ENCODE measurements around the gene FANCC.

FANCC gene

GRCh38 chr9:95129476-95130291 is 187.8 kb downstream of the FANCC start:
- no peak overlapping the region for H3K9ac ChIP-seq (ENCODE audit: low read depth in 1 of 2, low read length in 2 of 2)
- no peaks in the 10 kb centered on the region for H3K27me3 ChIP-seq (ENCODE audit: control insufficient read depth in 1 of 2, insufficient read depth in 2 of 2, low read length in 2 of 2)
- H3K27ac ChIP-seq (ENCODE audit: low read depth, low read length) = no peak overlapping the region
- H3K9me3 ChIP-seq (ENCODE audit: control insufficient read depth in 1 of 2, low read length in 2 of 2) = no peaks in the 10 kb centered on the region
- no peaks in the 10 kb centered on the region for H3K36me3 ChIP-seq (ENCODE audit: control insufficient read depth in 1 of 2, insufficient read depth in 2 of 2, low read length in 2 of 2)
- peaks cover 16 to 33% of the 10 kb centered on the region in 2 donors for H3K4me1 ChIP-seq (ENCODE audit: control insufficient read depth in 1 of 2, insufficient read depth in 2 of 2, low read length in 2 of 2)
- H3K4me3 ChIP-seq (ENCODE audit: low read depth in 1 of 2, low read length in 2 of 2) = no peak overlapping the region

GRCh38 chr9:95128177-95128524 is 189.4 kb downstream of the FANCC start:
- Histone ChIP-seq H3K36me3 (ENCODE audit: control insufficient read depth in 1 of 2, insufficient read depth in 2 of 2, low read length in 2 of 2) (peaks cover 3 to 4% of the 10 kb centered on the region in 2 donors), H3K9me3 (ENCODE audit: control insufficient read depth in 1 of 2, low read length in 2 of 2) (no peaks in the 10 kb centered on the region), H3K27me3 (ENCODE audit: control insufficient read depth in 1 of 2, insufficient read depth in 2 of 2, low read length in 2 of 2) (no peaks in the 10 kb centered on the region), H3K27ac (ENCODE audit: low read depth, low read length) (no peak overlapping the region), H3K4me1 (ENCODE audit: control insufficient read depth in 1 of 2, insufficient read depth in 2 of 2, low read length in 2 of 2) (peaks cover 3 to 22% of the 10 kb centered on the region in 2 donors), H3K9ac (ENCODE audit: low read depth in 1 of 2, low read length in 2 of 2) (no peak overlapping the region), H3K4me3 (ENCODE audit: low read depth in 1 of 2, low read length in 2 of 2) (no peak overlapping the region)

DNA sequence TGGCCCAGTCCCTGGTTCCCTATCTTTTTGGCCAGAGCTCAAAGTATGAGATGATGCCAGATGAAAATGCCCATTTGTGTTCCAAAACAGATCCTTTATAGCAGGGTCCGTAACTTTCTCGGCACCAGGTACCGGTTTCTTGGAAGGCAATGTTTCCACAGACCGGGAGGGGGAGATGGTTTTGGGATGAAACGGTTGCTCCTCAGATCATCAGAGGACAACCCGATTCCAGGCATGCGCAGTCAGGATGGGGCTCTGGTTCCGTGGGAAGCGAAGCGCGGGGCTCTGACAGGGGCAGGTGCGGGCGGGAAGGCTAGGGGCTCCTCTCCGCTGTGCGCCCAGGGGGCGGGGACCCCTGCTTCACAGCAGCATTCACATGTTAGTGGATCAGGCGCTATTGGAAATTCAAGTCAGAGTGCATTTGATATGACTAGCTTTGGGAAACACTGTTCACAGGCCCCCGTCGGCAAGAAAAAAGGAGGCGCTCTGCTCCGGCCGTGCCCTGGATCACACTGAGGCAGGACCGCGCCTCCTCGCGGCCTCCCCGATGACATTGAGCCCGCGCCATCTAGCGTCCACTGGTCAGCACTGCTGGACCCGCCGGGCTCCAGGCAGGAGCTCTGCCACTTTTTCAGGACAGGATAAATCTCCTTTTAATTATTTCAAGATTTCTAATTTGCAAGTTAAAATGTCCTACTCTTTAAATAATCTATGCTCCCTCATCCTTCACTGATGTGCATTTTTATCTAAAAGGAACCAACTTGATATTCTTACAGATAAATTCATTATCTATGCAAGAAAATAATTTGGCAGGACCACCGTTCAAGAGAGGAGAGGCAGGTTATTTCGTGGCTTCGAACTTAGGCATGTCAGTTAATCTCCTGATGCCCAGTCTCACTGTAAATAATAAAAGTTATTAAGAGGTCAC is 190.0 kb downstream of the FANCC start:
- H3K9me3 ChIP-seq (ENCODE audit: control insufficient read depth in 1 of 2, low read length in 2 of 2) = no peaks in the 10 kb centered on the region
- peaks cover 3 to 4% of the 10 kb centered on the region in 2 donors for H3K36me3 ChIP-seq (ENCODE audit: control insufficient read depth in 1 of 2, insufficient read depth in 2 of 2, low read length in 2 of 2)
- H3K27me3 ChIP-seq (ENCODE audit: control insufficient read depth in 1 of 2, insufficient read depth in 2 of 2, low read length in 2 of 2) = no peaks in the 10 kb centered on the region
- no peak overlapping the region for H3K9ac ChIP-seq (ENCODE audit: low read depth in 1 of 2, low read length in 2 of 2)
- peak overlapping the region; percentile 32 to 34 for H3K4me3 ChIP-seq (ENCODE audit: low read depth in 1 of 2, low read length in 2 of 2)
- peaks cover 0 to 22% of the 10 kb centered on the region in 2 donors for H3K4me1 ChIP-seq (ENCODE audit: control insufficient read depth in 1 of 2, insufficient read depth in 2 of 2, low read length in 2 of 2)
- H3K27ac ChIP-seq (ENCODE audit: low read depth, low read length) = no peak overlapping the region

DNA sequence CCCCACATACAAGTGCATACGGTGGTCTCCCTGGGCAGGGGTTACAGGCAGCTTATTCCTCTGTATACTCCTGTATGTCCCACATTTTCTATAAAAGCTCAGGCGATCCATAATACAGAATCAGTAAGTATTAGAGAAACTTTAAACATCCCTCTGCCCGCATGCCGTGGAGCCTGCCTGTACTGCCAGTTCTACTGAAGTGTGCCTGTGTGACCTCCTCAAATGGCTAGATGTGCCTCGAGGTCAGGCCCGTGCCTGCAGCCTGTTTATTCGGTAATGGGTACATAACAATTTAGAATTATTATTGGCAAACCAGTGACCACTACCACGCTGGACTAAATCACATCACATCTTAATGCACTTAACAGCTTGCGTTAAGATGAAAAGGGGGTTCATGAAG is 190.8 kb downstream of the FANCC start:
- no peaks in the 10 kb centered on the region for H3K27me3 ChIP-seq (ENCODE audit: control insufficient read depth in 1 of 2, insufficient read depth in 2 of 2, low read length in 2 of 2)
- no peak overlapping the region for H3K27ac ChIP-seq (ENCODE audit: low read depth, low read length)
- H3K9me3 ChIP-seq (ENCODE audit: control insufficient read depth in 1 of 2, low read length in 2 of 2) = no peaks in the 10 kb centered on the region
- no peak overlapping the region for H3K4me3 ChIP-seq (ENCODE audit: low read depth in 1 of 2, low read length in 2 of 2)
- no peak overlapping the region for H3K9ac ChIP-seq (ENCODE audit: low read depth in 1 of 2, low read length in 2 of 2)
- peaks cover 0 to 22% of the 10 kb centered on the region in 2 donors for H3K4me1 ChIP-seq (ENCODE audit: control insufficient read depth in 1 of 2, insufficient read depth in 2 of 2, low read length in 2 of 2)
- peaks cover 3 to 4% of the 10 kb centered on the region in 2 donors for H3K36me3 ChIP-seq (ENCODE audit: control insufficient read depth in 1 of 2, insufficient read depth in 2 of 2, low read length in 2 of 2)

GRCh38 chr9:95125652-95126051 is 191.9 kb downstream of the FANCC start:
- H3K4me1 ChIP-seq (ENCODE audit: control insufficient read depth in 1 of 2, insufficient read depth in 2 of 2, low read length in 2 of 2) = peaks cover 0 to 18% of the 10 kb centered on the region in 2 donors
- H3K4me3 ChIP-seq (ENCODE audit: low read depth in 1 of 2, low read length in 2 of 2) = no peak overlapping the region
- H3K9ac ChIP-seq (ENCODE audit: low read depth in 1 of 2, low read length in 2 of 2) = no peak overlapping the region
- H3K27ac ChIP-seq (ENCODE audit: low read depth, low read length) = no peak overlapping the region
- H3K27me3 ChIP-seq (ENCODE audit: control insufficient read depth in 1 of 2, insufficient read depth in 2 of 2, low read length in 2 of 2) = no peaks in the 10 kb centered on the region
- H3K9me3 ChIP-seq (ENCODE audit: control insufficient read depth in 1 of 2, low read length in 2 of 2) = no peaks in the 10 kb centered on the region
- peaks cover 3 to 4% of the 10 kb centered on the region in 2 donors for H3K36me3 ChIP-seq (ENCODE audit: control insufficient read depth in 1 of 2, insufficient read depth in 2 of 2, low read length in 2 of 2)

DNA sequence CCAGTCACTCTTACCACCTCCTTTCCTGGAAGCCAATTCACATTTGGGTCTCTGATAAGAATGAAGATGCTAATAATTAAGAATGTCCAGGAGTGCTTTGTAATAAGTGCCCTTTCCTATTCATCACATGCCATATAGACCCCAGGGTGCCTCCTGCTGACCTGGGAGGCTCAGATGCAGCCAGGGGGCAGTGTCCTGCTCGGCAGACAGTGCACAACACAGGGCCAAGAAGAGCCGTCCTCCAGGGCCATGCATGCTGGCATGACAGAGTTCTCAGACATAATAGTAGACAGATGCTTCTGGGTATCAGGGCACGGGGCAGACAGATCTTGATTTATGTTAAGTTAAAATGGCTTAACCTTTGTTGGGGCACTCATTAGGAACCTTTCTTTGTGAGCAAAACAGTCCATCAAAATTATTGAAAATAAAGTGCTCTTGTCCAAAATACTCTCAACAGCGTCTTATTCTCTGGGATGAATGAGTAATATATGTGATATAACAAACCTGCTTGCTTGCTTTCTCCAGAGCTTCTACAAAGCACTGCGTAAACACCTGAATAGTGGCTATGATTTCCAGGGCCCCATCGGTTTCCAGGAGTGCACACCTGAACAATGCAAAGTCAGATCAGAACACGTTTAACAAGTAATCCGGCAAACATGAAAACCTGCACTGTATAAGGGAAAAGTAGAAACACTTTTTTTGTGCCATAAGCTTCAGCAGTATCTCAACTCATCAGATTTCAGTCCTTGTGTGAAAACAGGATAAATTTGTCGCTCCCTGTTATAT is 192.7 kb downstream of the FANCC start:
- Histone ChIP-seq H3K27ac (ENCODE audit: low read depth, low read length) (no peak overlapping the region), H3K27me3 (ENCODE audit: control insufficient read depth in 1 of 2, insufficient read depth in 2 of 2, low read length in 2 of 2) (no peaks in the 10 kb centered on the region), H3K4me1 (ENCODE audit: control insufficient read depth in 1 of 2, insufficient read depth in 2 of 2, low read length in 2 of 2) (peaks cover 0 to 9% of the 10 kb centered on the region in 2 donors), H3K9ac (ENCODE audit: low read depth in 1 of 2, low read length in 2 of 2) (no peak overlapping the region), H3K4me3 (ENCODE audit: low read depth in 1 of 2, low read length in 2 of 2) (no peak overlapping the region), H3K36me3 (ENCODE audit: control insufficient read depth in 1 of 2, insufficient read depth in 2 of 2, low read length in 2 of 2) (peaks cover 3 to 4% of the 10 kb centered on the region in 2 donors), H3K9me3 (ENCODE audit: control insufficient read depth in 1 of 2, low read length in 2 of 2) (no peaks in the 10 kb centered on the region)

DNA sequence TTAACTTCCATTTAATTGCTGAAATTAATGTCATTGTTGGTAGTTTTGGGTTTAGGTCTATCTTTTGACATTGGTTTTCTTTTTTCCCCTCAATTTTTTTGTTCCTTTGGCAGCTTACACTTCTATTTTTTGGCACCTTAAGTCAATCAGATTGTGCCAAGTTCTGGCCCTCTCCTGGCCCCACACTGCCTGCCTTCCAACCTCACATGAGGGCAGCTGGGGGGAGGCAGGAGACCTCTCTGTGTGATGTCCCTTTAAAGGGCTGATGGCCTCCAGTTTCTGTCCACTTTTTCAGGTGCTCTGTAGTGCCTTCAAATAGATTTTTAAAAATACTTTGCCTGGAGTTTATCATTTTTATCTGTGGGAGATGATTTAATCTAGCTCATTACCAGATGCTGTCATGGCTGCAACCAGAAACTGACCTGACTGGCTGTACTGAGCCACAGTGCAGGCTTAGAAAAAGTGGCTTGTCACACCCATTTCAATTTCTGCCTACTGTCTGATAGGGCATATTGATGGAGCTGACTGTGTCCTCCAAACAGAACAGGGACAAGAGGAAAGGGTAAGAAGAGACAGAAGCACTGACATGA is 196.6 kb downstream of the FANCC start:
- H3K27me3 ChIP-seq (ENCODE audit: control insufficient read depth in 1 of 2, insufficient read depth in 2 of 2, low read length in 2 of 2) = no peaks in the 10 kb centered on the region
- H3K9ac ChIP-seq (ENCODE audit: low read depth in 1 of 2, low read length in 2 of 2) = no peak overlapping the region
- no peaks in the 10 kb centered on the region for H3K9me3 ChIP-seq (ENCODE audit: control insufficient read depth in 1 of 2, low read length in 2 of 2)
- no peak overlapping the region for H3K4me3 ChIP-seq (ENCODE audit: low read depth in 1 of 2, low read length in 2 of 2)
- peaks cover 3 to 4% of the 10 kb centered on the region in 2 donors for H3K36me3 ChIP-seq (ENCODE audit: control insufficient read depth in 1 of 2, insufficient read depth in 2 of 2, low read length in 2 of 2)
- no peaks in the 10 kb centered on the region for H3K4me1 ChIP-seq (ENCODE audit: control insufficient read depth in 1 of 2, insufficient read depth in 2 of 2, low read length in 2 of 2)
- H3K27ac ChIP-seq (ENCODE audit: low read depth, low read length) = no peak overlapping the region

- Histone ChIP-seq H3K9me3 (ENCODE audit: control insufficient read depth in 1 of 2, low read length in 2 of 2) (no peaks in the 10 kb centered on the region), H3K27me3 (ENCODE audit: control insufficient read depth in 1 of 2, insufficient read depth in 2 of 2, low read length in 2 of 2) (no peaks in the 10 kb centered on the region), H3K36me3 (ENCODE audit: control insufficient read depth in 1 of 2, insufficient read depth in 2 of 2, low read length in 2 of 2) (peaks cover 0 to 7% of the 10 kb centered on the region in 2 donors), H3K4me1 (ENCODE audit: control insufficient read depth in 1 of 2, insufficient read depth in 2 of 2, low read length in 2 of 2) (no peaks in the 10 kb centered on the region), H3K9ac (ENCODE audit: low read depth in 1 of 2, low read length in 2 of 2) (no peak overlapping the region), H3K4me3 (ENCODE audit: low read depth in 1 of 2, low read length in 2 of 2) (no peak overlapping the region), H3K27ac (ENCODE audit: low read depth, low read length) (no peak overlapping the region)
These were observed 198.9 kb downstream of the FANCC start for GRCh38 chr9:95118596-95118995.

DNA sequence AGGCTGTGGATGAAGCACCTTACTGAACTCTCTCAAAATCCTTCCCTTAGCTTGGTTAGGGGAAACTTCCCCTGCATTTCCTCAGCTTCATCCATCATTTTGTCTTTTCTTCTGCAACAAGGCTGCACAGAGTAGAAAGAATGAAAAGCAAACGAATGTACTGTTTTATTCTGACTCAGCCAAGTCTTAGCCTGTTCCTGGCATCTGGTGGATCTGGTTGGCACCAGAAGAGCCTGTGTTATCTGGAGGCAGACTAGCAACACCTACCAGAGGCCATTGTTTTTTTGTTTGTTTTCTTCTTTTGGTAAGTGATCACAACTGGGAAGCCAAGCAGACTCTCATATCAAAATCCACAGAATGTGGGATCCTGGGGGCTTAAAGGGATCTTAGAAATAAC is 200.7 kb downstream of the FANCC start:
- Histone ChIP-seq H3K9ac (ENCODE audit: low read depth in 1 of 2, low read length in 2 of 2) (no peak overlapping the region), H3K27ac (ENCODE audit: low read depth, low read length) (no peak overlapping the region)

More for the DNA sequence above, 200.7 kb downstream of the FANCC start:
- Histone ChIP-seq H3K4me1 (ENCODE audit: control insufficient read depth in 1 of 2, insufficient read depth in 2 of 2, low read length in 2 of 2) (no peaks in the 10 kb centered on the region), H3K36me3 (ENCODE audit: control insufficient read depth in 1 of 2, insufficient read depth in 2 of 2, low read length in 2 of 2) (peaks cover 10 to 20% of the 10 kb centered on the region in 2 donors), H3K9me3 (ENCODE audit: control insufficient read depth in 1 of 2, low read length in 2 of 2) (no peaks in the 10 kb centered on the region), H3K4me3 (ENCODE audit: low read depth in 1 of 2, low read length in 2 of 2) (no peak overlapping the region), H3K27me3 (ENCODE audit: control insufficient read depth in 1 of 2, insufficient read depth in 2 of 2, low read length in 2 of 2) (no peaks in the 10 kb centered on the region)

Data from duodenal mucosa (tissue), 2 donors.